Mesodermal cell (in vitro differentiated cells): ENCODE measurements around the gene NR3C2.
"Not testable (repeated sequence)": the region's sequence is repeated elsewhere in the genome, so short reads cannot be mapped to it uniquely, and the experiment has no call there.

Experiments
- H3K27ac ChIP-seq: 2 replicates; pipeline ENCODE4 v1.7.0; 2013; ENCODE audit warnings: mild to moderate bottlenecking, low read depth, low read length, moderate library complexity; ENCODE audit not compliant: severe bottlenecking
- H3K36me3 ChIP-seq: 2 replicates; pipeline ENCODE4 v1.7.1; 2013; ENCODE audit warnings: mild to moderate bottlenecking, low read length, moderate library complexity; ENCODE audit not compliant: control insufficient read depth, insufficient read depth
- H3K4me1 ChIP-seq: one replicate; pipeline ENCODE4 v1.7.1; 2013; ENCODE audit warnings: mild to moderate bottlenecking, low read length; ENCODE audit not compliant: insufficient read depth, control insufficient read depth, poor library complexity, severe bottlenecking
- H3K4me3 ChIP-seq: 2 replicates; pipeline ENCODE4 v1.7.0; 2013; ENCODE audit warnings: low read length, control low read depth, mild to moderate bottlenecking; ENCODE audit not compliant: insufficient read depth, poor library complexity, severe bottlenecking; ENCODE audit errors: extremely low read depth
- H3K9me3 ChIP-seq: 2 replicates; pipeline ENCODE4 v1.7.1; 2013; ENCODE audit warnings: mild to moderate bottlenecking, low read length, moderate library complexity; ENCODE audit not compliant: control insufficient read depth
- WGBS, 2 experiments: methylation state at CpG; one replicate each; pipeline ENCODE4 v1.1.5; 2013; ENCODE audit warnings: missing lambda C conversion rate in 2 of 2; ENCODE audit not compliant: insufficient coverage in 2 of 2; 5-methylcytosine and 5-hydroxymethylcytosine counted together

NR3C2 gene

DNA sequence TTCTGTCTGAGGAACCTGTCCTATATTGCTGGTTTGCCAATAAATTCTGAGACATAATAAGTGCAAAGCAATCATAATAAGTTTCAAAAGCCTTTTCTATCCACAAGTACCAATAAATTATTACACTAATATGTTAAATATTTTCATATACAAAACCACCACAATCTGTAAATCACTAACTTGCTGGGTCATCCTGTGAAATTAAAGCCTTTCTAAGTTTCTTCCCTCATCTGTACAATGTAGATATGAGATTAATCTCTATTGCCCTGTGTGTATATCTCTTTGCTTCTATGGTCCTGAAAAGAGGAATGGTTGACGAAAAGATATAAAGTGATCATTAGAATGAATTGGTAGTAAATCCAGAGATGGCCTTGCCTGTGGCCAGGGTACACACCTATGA is 231.6 kb downstream of the NR3C2 start:
- no peak overlapping the region for H3K27ac ChIP-seq
- H3K4me3 ChIP-seq: no peak overlapping the region
- no peaks in the 10 kb centered on the region for H3K4me1 ChIP-seq
- no peaks in the 10 kb centered on the region for H3K36me3 ChIP-seq
- no peaks in the 10 kb centered on the region for H3K9me3 ChIP-seq
- WGBS, 2 experiments: 100% methylated on average over 1 of the region's 1 CpG; no CpG with 5 or more reads in 1 of the 2 experiments

DNA sequence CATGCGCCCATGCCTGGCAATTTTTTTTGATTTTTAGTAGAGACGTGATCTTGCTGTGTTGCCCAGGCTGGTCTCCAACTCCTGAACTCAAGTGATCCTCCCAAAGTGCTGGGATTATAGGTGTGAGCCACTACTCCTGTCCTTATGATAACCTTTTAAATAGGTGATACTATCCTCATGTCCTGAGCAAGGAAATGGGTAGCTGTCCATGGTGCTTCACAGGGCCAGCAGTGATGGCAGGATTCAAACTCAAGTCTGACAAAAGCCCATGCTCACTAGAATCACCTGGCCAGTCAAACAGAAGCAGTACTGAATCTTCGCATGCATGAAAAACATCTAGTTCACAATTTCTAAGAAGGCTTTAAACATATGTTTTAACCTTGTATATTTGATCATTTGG is 235.1 kb downstream of the NR3C2 start:
- H3K4me3 ChIP-seq: no peak overlapping the region
- WGBS, 2 experiments: 100% methylated on average over 1 to 2 of the region's 3 CpGs
- no peaks in the 10 kb centered on the region for H3K9me3 ChIP-seq
- H3K4me1 ChIP-seq: peaks cover 4% of the 10 kb centered on the region
- H3K27ac ChIP-seq: no peak overlapping the region
- no peaks in the 10 kb centered on the region for H3K36me3 ChIP-seq

DNA sequence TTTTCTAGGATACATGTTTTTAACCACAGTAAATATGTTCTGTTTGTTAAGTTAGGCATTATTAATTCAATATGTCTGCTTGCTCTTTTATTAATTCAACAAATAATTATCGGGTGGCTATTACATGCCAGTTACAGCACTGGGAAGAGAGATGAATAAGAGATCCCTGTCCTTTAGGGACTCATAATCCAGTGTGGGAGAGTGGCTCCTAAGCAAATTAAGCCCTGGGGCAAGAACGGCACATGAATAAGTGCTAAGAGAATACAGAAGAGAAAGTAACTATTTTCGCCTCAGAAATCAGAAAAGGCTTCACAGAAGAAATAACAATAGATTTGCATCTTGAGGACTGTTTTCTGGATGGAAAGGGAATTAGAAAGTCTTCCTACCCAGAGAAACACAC is 236.7 kb downstream of the NR3C2 start:
- no peaks in the 10 kb centered on the region for H3K9me3 ChIP-seq
- H3K4me3 ChIP-seq: no peak overlapping the region
- H3K27ac ChIP-seq: no peak overlapping the region
- H3K36me3 ChIP-seq: no peaks in the 10 kb centered on the region
- peaks cover 4% of the 10 kb centered on the region for H3K4me1 ChIP-seq
- WGBS, 2 experiments: 83% methylated on average over 2 of the region's 3 CpGs; no CpG with 5 or more reads in 1 of the 2 experiments

DNA sequence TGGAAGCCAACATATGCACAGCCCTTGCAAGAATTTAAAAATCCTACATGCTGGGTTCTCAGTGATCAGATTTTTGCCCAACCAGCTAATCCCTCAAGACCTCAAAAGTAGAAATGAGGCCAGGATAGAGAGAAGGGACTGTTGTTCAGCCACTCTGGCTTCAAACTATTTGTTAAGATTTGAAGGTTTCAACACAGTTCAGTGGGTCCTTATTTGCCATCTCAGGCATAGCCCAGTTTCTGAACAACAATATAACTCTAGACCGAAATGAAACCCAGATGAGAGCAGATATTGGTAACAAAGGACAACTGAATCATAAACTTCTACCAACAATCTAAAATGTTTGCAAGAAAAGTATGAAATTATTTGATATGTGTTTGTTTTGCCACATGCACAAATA is 237.3 kb downstream of the NR3C2 start:
- Histone ChIP-seq H3K4me1 (peaks cover 4% of the 10 kb centered on the region), H3K36me3 (no peaks in the 10 kb centered on the region), H3K4me3 (no peak overlapping the region), H3K27ac (no peak overlapping the region), H3K9me3 (no peaks in the 10 kb centered on the region)
- no CpG with 5 or more reads among the region's 1 CpG for WGBS, 2 experiments

DNA sequence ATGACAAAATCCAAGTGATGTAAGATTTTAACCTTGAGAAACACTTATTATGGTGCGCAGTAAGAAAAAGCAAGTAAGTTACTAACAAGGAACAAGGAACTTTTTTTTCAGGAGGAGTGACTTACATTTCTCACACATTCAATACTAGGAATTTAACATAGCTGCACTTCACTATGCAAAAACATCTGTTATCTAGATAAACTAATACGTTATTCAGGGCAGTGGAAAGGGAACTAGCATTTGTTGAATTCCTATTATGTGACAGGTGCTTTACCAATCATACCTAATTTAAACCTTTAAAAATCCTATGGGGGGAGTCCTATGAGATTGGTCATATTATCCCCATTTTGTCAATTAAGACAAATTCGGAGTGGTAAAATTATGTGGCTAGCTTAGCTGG is 238.0 kb downstream of the NR3C2 start:
- Histone ChIP-seq H3K9me3 (no peaks in the 10 kb centered on the region), H3K36me3 (no peaks in the 10 kb centered on the region), H3K27ac (no peak overlapping the region), H3K4me3 (no peak overlapping the region), H3K4me1 (peaks cover 4% of the 10 kb centered on the region)
- WGBS, 2 experiments: no CpG with 5 or more reads among the region's 3 CpGs

DNA sequence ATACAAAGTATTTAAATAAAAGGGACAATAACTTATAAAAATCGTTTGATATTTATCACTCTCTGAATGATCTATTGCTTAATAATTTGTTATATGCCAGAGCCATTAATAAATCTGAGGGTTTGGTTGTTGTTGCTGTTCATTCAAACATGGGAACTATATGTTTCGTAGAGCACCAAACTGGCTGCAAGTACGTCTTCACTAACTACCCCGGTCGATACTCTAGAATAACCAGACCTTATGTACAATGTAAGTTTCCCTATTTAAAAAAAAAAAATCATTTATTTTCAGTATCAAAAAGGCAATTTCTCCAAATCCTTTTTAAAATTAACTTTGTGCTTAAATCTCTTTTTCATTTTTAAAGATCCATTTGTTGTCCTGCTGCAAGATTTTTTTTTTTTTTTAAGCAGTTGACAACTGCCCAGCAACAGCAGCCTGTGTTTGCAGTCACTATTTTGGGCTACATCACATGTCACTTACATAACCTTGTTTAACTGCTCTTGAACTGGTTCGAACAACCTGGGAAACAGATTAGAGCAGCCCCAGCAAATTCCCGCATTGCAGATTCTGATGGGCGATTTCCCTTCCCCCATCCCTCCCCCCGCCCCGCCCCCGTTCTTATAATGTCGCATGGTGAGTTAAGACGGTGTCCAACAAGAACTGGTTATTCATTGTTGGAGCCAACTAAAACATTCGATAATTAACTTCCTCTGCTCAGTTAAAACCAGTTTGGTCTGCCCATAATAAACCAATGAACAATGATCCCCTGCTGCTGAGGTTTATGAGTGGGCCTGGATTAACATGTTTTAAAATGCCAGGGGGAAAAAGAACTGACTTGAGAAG is 238.9 kb downstream of the NR3C2 start:
- Histone ChIP-seq H3K36me3 (no peaks in the 10 kb centered on the region), H3K9me3 (no peaks in the 10 kb centered on the region), H3K4me3 (no peak overlapping the region), H3K27ac (peak overlapping the region; percentile 5), H3K4me1 (peaks cover 4% of the 10 kb centered on the region)
- 33 to 40% methylated on average over 1 to 3 of the region's 14 CpGs for WGBS, 2 experiments

DNA sequence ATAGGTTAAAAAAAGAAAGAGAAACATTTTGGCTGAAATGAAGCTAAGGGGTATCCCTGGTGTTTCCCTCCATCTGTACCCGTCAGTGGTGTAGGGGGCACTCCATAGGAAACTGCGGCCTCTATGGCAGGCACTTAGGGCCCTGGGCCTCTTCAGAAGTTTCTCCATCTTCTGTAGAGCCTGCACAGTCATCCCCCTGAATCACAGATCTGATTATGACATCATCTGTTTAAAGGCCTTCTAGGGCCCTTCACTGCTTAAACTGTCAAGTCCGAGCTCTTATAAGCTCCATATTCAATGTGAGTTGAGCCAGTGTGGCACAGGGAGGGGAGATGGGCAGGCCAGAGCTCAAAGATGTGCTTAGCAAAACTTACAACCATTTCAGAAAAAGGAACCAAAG is 241.3 kb downstream of the NR3C2 start:
- 83 to 90% methylated on average over 1 to 3 of the region's 3 CpGs for WGBS, 2 experiments
- Histone ChIP-seq H3K4me1 (peaks cover 4% of the 10 kb centered on the region), H3K4me3 (no peak overlapping the region), H3K36me3 (no peaks in the 10 kb centered on the region), H3K27ac (no peak overlapping the region), H3K9me3 (no peaks in the 10 kb centered on the region)

DNA sequence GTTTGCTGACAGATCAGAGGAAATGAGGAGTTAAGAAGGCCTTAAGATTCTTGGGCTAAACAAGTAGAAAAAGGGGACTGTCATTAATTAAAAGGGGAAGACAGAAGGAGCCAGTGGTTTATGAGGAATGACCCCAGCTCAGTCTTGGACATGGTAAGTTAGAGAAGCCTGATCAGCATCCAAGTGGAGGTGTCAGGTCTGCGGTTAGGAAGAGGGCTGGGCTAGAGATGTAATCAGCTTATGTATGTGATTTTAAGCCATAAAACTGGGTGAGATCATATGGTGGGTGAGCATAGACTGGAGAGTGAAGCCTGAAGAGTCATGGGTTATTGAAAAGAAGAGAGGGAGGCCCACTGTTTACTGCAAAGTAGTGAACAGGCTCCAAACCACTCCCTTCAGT is 246.1 kb downstream of the NR3C2 start:
- WGBS, 2 experiments: 56 to 92% methylated on average over 1 of the region's 1 CpG
- Histone ChIP-seq H3K36me3 (no peaks in the 10 kb centered on the region), H3K4me3 (no peak overlapping the region), H3K27ac (no peak overlapping the region), H3K9me3 (no peaks in the 10 kb centered on the region), H3K4me1 (no peaks in the 10 kb centered on the region)

DNA sequence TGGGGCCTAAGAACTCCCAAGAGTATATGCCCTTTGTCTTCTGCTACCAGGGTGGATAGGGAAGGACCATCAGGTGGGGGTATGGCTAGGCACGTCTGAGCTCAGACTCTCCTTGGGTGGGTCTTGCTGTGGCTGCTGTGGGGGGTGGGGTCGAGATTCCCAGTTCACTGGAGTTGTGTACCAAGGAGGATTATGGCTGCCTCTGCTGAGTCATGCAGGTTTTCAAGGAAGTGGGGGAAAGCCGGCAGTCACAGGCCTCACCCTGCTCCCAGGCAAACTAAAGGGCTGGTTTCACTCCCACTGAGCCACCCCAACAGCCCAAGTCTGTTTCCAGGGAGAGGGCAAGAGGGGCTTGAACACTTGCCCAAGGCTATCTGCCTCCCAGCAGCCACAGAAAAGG is 249.7 kb downstream of the NR3C2 start:
- H3K36me3 ChIP-seq: no peaks in the 10 kb centered on the region
- H3K9me3 ChIP-seq: no peaks in the 10 kb centered on the region
- H3K4me1 ChIP-seq: no peaks in the 10 kb centered on the region
- H3K4me3 ChIP-seq: no peak overlapping the region
- 69% methylated on average over 2 of the region's 3 CpGs; no CpG with 5 or more reads in 1 of the 2 experiments for WGBS, 2 experiments
- H3K27ac ChIP-seq: no peak overlapping the region

DNA sequence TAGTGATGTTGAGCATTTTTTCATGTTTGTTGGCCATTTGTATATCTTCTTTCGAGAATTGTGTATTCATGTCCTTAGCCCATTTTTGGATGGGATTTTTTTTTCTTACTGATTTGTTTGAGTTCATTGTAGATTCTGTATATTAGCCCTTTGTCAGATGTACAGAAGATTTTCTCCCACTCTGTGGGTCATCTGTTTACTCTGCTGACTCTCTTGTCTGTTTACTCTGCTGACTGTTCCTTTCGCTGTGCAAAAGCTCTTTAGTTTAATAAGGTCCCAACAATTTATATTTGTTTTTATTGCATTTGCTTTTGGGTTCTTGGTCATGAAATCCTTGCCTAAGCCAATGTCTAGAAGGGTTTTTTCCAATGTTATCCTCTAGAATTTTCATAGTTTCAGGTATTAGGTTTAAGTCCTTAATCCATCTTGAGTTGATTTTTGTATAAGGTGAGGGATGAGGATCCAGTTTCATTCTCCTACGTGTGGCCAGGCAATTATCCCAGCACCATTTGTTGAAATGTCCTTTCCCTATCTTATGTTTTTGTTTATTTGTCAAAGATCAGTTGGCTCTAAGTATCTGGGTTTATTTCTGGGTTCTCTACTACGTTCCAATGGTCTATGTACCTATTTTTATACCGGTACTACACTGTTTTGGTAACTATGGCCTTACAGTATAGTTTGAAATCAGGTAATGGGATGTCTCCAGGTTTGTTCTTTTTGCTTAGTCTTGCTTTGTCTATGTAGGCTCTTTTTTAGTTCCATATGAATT is 254.6 kb downstream of the NR3C2 start:
- H3K27ac ChIP-seq, H3K36me3 ChIP-seq: not testable (repeated sequence)
- 67 to 78% methylated on average over 1 to 3 of the region's 5 CpGs for WGBS, 2 experiments

DNA sequence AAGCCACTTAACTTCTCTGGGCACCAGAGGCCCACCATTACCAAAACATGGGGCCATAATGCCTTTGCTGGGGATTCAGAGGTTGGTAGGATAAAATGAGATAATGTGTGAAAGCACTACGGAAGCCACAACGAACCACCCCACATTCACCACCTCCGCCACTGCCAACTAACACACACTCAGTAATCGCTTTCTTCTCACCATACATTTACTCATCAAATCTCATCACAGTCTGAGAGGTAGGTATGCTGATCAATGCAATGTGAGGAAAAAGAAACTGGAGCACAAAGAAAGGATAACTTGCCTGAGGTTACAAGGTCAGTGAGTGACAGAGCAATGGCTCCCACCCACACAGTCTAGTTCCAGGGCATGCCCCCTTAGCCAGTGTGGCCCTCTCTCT is 257.3 kb downstream of the NR3C2 start:
- H3K36me3 ChIP-seq: no peaks in the 10 kb centered on the region
- no peaks in the 10 kb centered on the region for H3K9me3 ChIP-seq
- no peak overlapping the region for H3K27ac ChIP-seq
- no CpG with 5 or more reads among the region's 4 CpGs for WGBS, 2 experiments
- H3K4me3 ChIP-seq: no peak overlapping the region
- no peaks in the 10 kb centered on the region for H3K4me1 ChIP-seq

More for the DNA sequence above, 254.6 kb downstream of the NR3C2 start:
- not testable (repeated sequence) for H3K4me1 ChIP-seq, H3K9me3 ChIP-seq, H3K4me3 ChIP-seq
